ENCODE measurements around the gene APEX1.
"Not testable (repeated sequence)": the region's sequence is repeated elsewhere in the genome, so short reads cannot be mapped to it uniquely, and the experiment has no call there.

The APEX1 gene

GRCh38 chr14:20472536-20473169, 17.6 kb downstream of the APEX1 start:
- DNase-seq (no peak), ATAC-seq (no peak)

GRCh38 chr14:20476776-20477175, 21.8 kb downstream of the APEX1 start:
- DNase-seq (no peak), ATAC-seq (no peak)

GRCh38 chr14:20477211-20477876, 22.3 kb downstream of the APEX1 start:
- peak; percentile 26 for ATAC-seq
- DNase-seq: no peak

GRCh38 chr14:20478894-20479293, 23.9 kb downstream of the APEX1 start:
- ATAC-seq: no peak
- no peak for DNase-seq

GRCh38 chr14:20482382-20482781, 27.4 kb downstream of the APEX1 start:
- no peak for ATAC-seq
- no peak for DNase-seq

- DNase-seq (no peak), ATAC-seq (no peak)
These were observed 30.9 kb downstream of the APEX1 start for GRCh38 chr14:20485900-20486299.

GRCh38 chr14:20486684-20487395, 31.8 kb downstream of the APEX1 start:
- DNase-seq (no peak), ATAC-seq (no peak)

- DNase-seq (no peak), ATAC-seq (no peak)
These were observed 32.3 kb downstream of the APEX1 start for GRCh38 chr14:20487396-20487725.

GRCh38 chr14:20489093-20489994, 34.3 kb downstream of the APEX1 start:
- DNase-seq (no peak), ATAC-seq (peak; percentile 73)

- ATAC-seq: no peak
These were observed 35.5 kb downstream of the APEX1 start for GRCh38 chr14:20490563-20490962.

GRCh38 chr14:20492486-20492885, 37.5 kb downstream of the APEX1 start:
- ATAC-seq: no peak
- no peak for DNase-seq

More at GRCh38 chr14:20490563-20490962, 35.5 kb downstream of the APEX1 start:
- DNase-seq: no peak

GRCh38 chr14:20493634-20494033, 38.6 kb downstream of the APEX1 start:
- ATAC-seq: no peak

GRCh38 chr14:20494935-20495766, 40.1 kb downstream of the APEX1 start:
- DNase-seq: no peak
- ATAC-seq: peak; percentile 77

More at GRCh38 chr14:20493634-20494033, 38.6 kb downstream of the APEX1 start:
- DNase-seq: no peak

GRCh38 chr14:20498622-20499021, 43.6 kb downstream of the APEX1 start:
- no peak for ATAC-seq
- no peak for DNase-seq

- peak; percentile 38 for ATAC-seq
- no peak for DNase-seq
These were observed 44.1 kb downstream of the APEX1 start for GRCh38 chr14:20499108-20499507.

GRCh38 chr14:20499881-20500280, 44.9 kb downstream of the APEX1 start:
- no peak for DNase-seq
- ATAC-seq: no peak

GRCh38 chr14:20501346-20501745, 46.3 kb downstream of the APEX1 start:
- ATAC-seq (no peak), DNase-seq (no peak)

GRCh38 chr14:20503898-20504297, 48.9 kb downstream of the APEX1 start:
- ATAC-seq: no peak

GRCh38 chr14:20506276-20506675, 51.2 kb downstream of the APEX1 start:
- DNase-seq, ATAC-seq: not testable (repeated sequence)

More at GRCh38 chr14:20503898-20504297, 48.9 kb downstream of the APEX1 start:
- no peak for DNase-seq

GRCh38 chr14:20506752-20507151, 51.7 kb downstream of the APEX1 start:
- not testable (repeated sequence) for ATAC-seq, DNase-seq
